KMS-11 (cell line): ENCODE results near the gene LMAN1L.

Experiments used
- H2AFZ ChIP-seq: fragments of 200-600 bp; sonication (generic); 2 replicates; pipeline ENCODE4 v1.6.1; 2016; ENCODE audit warnings: antibody characterized with exemption, mixed run types, low read depth
- H3K27ac ChIP-seq: fragments of 200-600 bp; sonication (generic); 2 replicates; pipeline ENCODE4 v1.6.1; 2016; ENCODE audit warnings: mild to moderate bottlenecking, mixed run types
- H3K27me3 ChIP-seq: fragments of 200-600 bp; sonication (generic); 2 replicates; pipeline ENCODE4 v1.6.1; 2017; ENCODE audit warnings: mild to moderate bottlenecking, low read depth, mixed run types, moderate library complexity; ENCODE audit not compliant: insufficient read depth
- H3K36me3 ChIP-seq: fragments of 200-600 bp; sonication (generic); 2 replicates; pipeline ENCODE4 v1.6.1; 2017; ENCODE audit warnings: mild to moderate bottlenecking, mixed run types; ENCODE audit not compliant: insufficient read depth
- H3K4me1 ChIP-seq: fragments of 200-600 bp; sonication (generic); 2 replicates; pipeline ENCODE4 v1.6.1; 2016; ENCODE audit warnings: mild to moderate bottlenecking, low read depth, mixed run types; ENCODE audit not compliant: poor library complexity, severe bottlenecking
- H3K4me2 ChIP-seq: fragments of 200-600 bp; sonication (generic); 2 replicates; pipeline ENCODE4 v1.7.0; 2016; ENCODE audit warnings: mild to moderate bottlenecking, mixed run types
- H3K4me3 ChIP-seq: fragments of 200-600 bp; sonication (generic); IDR thresholded peaks from 2 replicates; pipeline ENCODE4 v1.6.1; 2017; ENCODE audit warnings: low read depth, low read length, mixed read lengths; ENCODE audit not compliant: insufficient read depth
- H3K79me2 ChIP-seq: fragments of 200-600 bp; sonication (generic); 2 replicates; pipeline ENCODE4 v1.6.1; 2016; ENCODE audit warnings: low read depth, mixed run types; ENCODE audit not compliant: insufficient read depth
- H3K9ac ChIP-seq: fragments of 200-600 bp; sonication (generic); 2 replicates; pipeline ENCODE4 v1.6.1; 2016; ENCODE audit warnings: mild to moderate bottlenecking, mixed run types
- H4K20me1 ChIP-seq: fragments of 200-600 bp; sonication (generic); 2 replicates; pipeline ENCODE4 v1.6.1; 2016; ENCODE audit warnings: mild to moderate bottlenecking, mixed run types; ENCODE audit not compliant: insufficient read depth
- TF ChIP-seq, protein P1 (sequence below): fragments of 200-600 bp; sonication (generic); conservative IDR thresholded peaks from 2 replicates; pipeline ENCODE4 v1.6.1; 2017; ENCODE audit warnings: low read depth, mild to moderate bottlenecking, antibody characterized with exemption, low read length, moderate library complexity, mixed read lengths

Gene LMAN1L

DNA sequence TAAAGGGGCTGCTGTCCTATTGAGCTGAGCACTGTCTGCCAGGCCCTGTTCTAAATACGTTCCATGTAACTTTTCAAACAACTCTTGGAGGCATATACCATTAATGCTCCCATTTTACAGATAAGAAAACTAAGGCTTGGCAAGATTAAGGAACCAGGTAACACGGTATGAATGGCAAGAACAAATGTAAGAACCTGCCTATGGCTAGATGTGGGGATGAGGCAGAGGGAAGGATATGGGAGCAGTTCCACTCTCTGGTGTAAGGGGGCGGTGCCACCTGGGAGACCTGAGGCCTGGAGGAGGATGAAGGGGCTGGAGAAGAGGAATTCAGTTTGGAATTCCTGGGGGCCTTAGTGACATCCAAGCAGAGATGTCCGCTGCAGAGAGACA is 3.8 kb upstream of the LMAN1L start:
- Histone ChIP-seq H3K36me3 (no peaks in the 10 kb centered on the region), H3K9ac (no peak overlapping the region), H4K20me1 (no peaks in the 10 kb centered on the region), H3K4me1 (no peaks in the 10 kb centered on the region), H3K27ac (no peak overlapping the region), H3K79me2 (no peaks in the 10 kb centered on the region), H3K4me2 (no peak overlapping the region), H2AFZ (no peak overlapping the region), H3K27me3 (peaks cover 16% of the 10 kb centered on the region; the same call in 1 of the 2 replicates), H3K4me3 (no peak overlapping the region)
- TF ChIP-seq, protein P1, sequence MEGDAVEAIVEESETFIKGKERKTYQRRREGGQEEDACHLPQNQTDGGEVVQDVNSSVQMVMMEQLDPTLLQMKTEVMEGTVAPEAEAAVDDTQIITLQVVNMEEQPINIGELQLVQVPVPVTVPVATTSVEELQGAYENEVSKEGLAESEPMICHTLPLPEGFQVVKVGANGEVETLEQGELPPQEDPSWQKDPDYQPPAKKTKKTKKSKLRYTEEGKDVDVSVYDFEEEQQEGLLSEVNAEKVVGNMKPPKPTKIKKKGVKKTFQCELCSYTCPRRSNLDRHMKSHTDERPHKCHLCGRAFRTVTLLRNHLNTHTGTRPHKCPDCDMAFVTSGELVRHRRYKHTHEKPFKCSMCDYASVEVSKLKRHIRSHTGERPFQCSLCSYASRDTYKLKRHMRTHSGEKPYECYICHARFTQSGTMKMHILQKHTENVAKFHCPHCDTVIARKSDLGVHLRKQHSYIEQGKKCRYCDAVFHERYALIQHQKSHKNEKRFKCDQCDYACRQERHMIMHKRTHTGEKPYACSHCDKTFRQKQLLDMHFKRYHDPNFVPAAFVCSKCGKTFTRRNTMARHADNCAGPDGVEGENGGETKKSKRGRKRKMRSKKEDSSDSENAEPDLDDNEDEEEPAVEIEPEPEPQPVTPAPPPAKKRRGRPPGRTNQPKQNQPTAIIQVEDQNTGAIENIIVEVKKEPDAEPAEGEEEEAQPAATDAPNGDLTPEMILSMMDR, result no peak

DNA sequence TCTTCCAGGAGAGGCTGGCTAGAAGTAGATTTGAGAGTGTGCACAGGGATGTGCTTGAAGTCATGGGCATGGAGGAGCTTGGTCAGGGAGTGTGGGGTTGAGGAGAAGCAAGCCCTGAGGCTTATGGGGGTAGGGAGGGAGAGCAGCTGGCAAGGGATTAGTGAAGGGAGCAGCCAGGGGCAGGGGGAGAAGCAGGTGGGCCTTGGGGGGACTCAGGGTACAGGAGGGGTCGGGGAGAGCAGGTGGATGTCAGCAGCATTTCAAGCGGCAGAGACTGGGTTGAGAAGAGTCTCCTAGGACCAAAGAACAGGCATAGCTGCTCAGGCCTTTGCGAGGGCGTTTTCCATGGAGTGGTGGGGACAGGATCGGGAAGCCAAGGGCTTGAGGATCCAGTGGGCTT is 3.4 kb upstream of the LMAN1L start:
- no peak overlapping the region for H3K4me2 ChIP-seq
- no peaks in the 10 kb centered on the region for H3K4me1 ChIP-seq
- no peaks in the 10 kb centered on the region for H3K36me3 ChIP-seq
- no peak overlapping the region for H3K9ac ChIP-seq
- H3K4me3 ChIP-seq, result no peak overlapping the region
- H4K20me1 ChIP-seq, result no peaks in the 10 kb centered on the region
- peaks cover 16% of the 10 kb centered on the region; the same call in 1 of the 2 replicates for H3K27me3 ChIP-seq
- no peak overlapping the region for H2AFZ ChIP-seq
- TF ChIP-seq, protein P1, result no peak
- no peaks in the 10 kb centered on the region for H3K79me2 ChIP-seq
- no peak overlapping the region for H3K27ac ChIP-seq

DNA sequence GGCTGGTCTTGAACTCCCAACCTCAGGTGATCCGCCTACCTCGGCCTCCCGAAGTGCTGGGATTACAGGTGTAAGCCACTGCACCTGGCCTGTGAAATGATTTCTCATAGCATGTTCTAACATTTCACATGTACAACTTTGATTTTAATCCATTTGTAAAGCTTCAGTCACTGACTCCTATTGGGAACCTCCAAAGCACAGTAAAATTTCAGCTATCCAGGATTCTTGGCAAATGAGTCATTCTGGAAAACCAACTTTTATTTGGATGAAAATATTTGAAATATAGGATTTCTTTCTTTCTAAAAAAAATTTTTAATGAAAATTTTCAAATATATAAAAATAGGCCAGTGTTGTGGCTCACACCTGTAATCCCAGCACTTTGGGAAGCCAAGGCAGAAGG is 2.7 kb upstream of the LMAN1L start:
- H3K79me2 ChIP-seq, result no peaks in the 10 kb centered on the region
- TF ChIP-seq, protein P1, result no peak
- no peak overlapping the region for H3K4me3 ChIP-seq
- no peak overlapping the region for H3K4me2 ChIP-seq
- H3K36me3 ChIP-seq, result no peaks in the 10 kb centered on the region
- peaks cover 16% of the 10 kb centered on the region; the same call in 1 of the 2 replicates for H3K27me3 ChIP-seq
- no peak overlapping the region for H2AFZ ChIP-seq
- no peak overlapping the region for H3K9ac ChIP-seq
- no peak overlapping the region for H3K27ac ChIP-seq
- no peaks in the 10 kb centered on the region for H4K20me1 ChIP-seq
- no peaks in the 10 kb centered on the region for H3K4me1 ChIP-seq

DNA sequence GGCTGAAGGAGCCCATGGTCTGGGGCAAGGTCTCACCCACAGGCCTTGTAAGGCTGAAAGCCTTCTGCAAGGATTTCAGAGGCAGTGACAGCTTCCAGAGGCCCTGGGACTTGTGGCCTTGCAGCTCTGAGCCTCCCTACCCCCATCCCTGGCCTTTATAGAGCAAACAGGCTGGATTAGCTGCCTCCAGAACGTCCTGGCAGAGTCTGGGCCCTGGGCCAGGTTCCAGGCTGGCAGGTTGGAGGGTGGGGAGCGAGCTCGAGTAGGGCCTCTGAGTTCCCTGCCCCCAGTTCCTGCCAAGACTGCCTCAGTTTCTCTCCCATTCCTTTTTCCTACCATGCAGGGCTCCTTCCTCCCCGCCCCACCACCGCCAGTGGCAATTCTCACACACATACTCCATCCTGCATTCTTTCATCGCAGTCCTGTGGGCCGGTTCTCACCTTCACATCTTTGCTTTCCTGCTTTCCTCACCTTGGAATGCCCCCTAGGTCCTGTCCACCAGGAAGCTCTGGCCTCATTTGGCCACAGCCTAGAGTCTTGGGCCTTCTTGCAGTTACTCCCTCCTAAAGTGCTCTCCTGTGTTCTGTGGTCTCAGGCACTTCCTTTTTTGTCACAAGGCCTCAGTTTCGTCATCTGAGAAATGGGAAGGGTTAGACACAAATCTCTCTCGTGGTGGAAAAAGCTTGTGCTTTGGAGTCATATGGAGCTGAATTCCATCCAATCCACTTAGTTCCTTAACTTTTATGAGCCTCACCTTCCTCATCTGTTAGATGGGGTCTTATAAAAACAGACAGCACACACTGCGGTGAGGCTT is 2.7 kb downstream of the LMAN1L start:
- H3K79me2 ChIP-seq, result no peaks in the 10 kb centered on the region
- no peaks in the 10 kb centered on the region for H4K20me1 ChIP-seq
- no peaks in the 10 kb centered on the region for H3K36me3 ChIP-seq
- TF ChIP-seq, protein P1, result no peak
- H3K9ac ChIP-seq, result no peak overlapping the region
- H3K4me2 ChIP-seq, result no peak overlapping the region
- no peak overlapping the region for H3K27ac ChIP-seq
- no peak overlapping the region for H3K4me3 ChIP-seq
- no peaks in the 10 kb centered on the region for H3K4me1 ChIP-seq
- H2AFZ ChIP-seq, result no peak overlapping the region
- H3K27me3 ChIP-seq, result peaks cover 45% of the 10 kb centered on the region; the same call in 1 of the 2 replicates
